ENCODE data around the gene SEMA6A. TPM values are rescaled to one million over a fixed set of nuclear protein-coding genes. Genes with fewer than 3 reads are reported as not detected.

Gene SEMA6A
- total RNA-seq, 1 donor from 2014 or later, result 89.9 TPM

GRCh38 chr5:116564756-116565490 lies 9.7 kb downstream of the SEMA6A start:
- H3K9me3 Mint-ChIP-seq (ENCODE audit: low read depth), result no peaks in the 10 kb centered on the region
- no peak for DNase-seq (ENCODE audit: low spot score, unreplicated experiment)
- H3K4me1 Mint-ChIP-seq (ENCODE audit: low read depth), result peaks cover 48% of the 10 kb centered on the region
- no peak overlapping the region for H3K4me3 Mint-ChIP-seq (ENCODE audit: low read depth)
- H3K36me3 Mint-ChIP-seq (ENCODE audit: insufficient read depth), result peaks cover 3% of the 10 kb centered on the region
- TF ChIP-seq, protein P1, sequence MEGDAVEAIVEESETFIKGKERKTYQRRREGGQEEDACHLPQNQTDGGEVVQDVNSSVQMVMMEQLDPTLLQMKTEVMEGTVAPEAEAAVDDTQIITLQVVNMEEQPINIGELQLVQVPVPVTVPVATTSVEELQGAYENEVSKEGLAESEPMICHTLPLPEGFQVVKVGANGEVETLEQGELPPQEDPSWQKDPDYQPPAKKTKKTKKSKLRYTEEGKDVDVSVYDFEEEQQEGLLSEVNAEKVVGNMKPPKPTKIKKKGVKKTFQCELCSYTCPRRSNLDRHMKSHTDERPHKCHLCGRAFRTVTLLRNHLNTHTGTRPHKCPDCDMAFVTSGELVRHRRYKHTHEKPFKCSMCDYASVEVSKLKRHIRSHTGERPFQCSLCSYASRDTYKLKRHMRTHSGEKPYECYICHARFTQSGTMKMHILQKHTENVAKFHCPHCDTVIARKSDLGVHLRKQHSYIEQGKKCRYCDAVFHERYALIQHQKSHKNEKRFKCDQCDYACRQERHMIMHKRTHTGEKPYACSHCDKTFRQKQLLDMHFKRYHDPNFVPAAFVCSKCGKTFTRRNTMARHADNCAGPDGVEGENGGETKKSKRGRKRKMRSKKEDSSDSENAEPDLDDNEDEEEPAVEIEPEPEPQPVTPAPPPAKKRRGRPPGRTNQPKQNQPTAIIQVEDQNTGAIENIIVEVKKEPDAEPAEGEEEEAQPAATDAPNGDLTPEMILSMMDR (IDR thresholded peaks at IDR 0.05; ENCODE audit: unreplicated experiment), result no peak
- H3K27ac Mint-ChIP-seq, result no peak overlapping the region
- no peaks in the 10 kb centered on the region for H3K27me3 Mint-ChIP-seq

DNA sequence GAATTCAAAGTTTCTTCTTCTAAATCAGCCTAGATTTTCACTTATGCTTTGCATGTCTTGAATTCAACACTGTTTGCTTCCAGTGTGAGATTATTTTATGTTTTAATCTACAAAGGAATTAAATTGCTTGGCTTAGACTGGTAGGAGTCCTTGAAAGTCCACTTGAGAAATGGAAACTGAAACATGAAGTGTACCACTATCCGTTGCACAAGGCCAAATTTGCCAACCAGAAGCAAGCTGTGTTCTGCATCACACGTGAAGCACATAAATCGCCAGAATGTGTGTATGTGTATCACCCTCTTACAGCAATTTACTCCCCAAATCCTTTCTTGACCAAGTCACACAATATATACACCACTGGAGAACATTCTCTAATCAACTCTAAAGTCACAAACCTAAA lies 10.3 kb downstream of the SEMA6A start:
- no peak overlapping the region for H3K27ac Mint-ChIP-seq
- peaks cover 4% of the 10 kb centered on the region for H3K36me3 Mint-ChIP-seq (ENCODE audit: insufficient read depth)
- TF ChIP-seq, protein P1 (IDR thresholded peaks at IDR 0.05; ENCODE audit: unreplicated experiment), result no peak
- H3K4me3 Mint-ChIP-seq (ENCODE audit: low read depth), result no peak overlapping the region
- H3K9me3 Mint-ChIP-seq (ENCODE audit: low read depth), result no peaks in the 10 kb centered on the region
- DNase-seq (ENCODE audit: low spot score, unreplicated experiment), result no peak
- H3K27me3 Mint-ChIP-seq, result no peaks in the 10 kb centered on the region
- peaks cover 47% of the 10 kb centered on the region for H3K4me1 Mint-ChIP-seq (ENCODE audit: low read depth)

- H3K4me3 Mint-ChIP-seq (ENCODE audit: low read depth), result no peak overlapping the region
- TF ChIP-seq, protein P1 (IDR thresholded peaks at IDR 0.05; ENCODE audit: unreplicated experiment), result no peak
- H3K36me3 Mint-ChIP-seq (ENCODE audit: insufficient read depth), result peaks cover 6% of the 10 kb centered on the region
- H3K9me3 Mint-ChIP-seq (ENCODE audit: low read depth), result no peaks in the 10 kb centered on the region
- DNase-seq (ENCODE audit: low spot score, unreplicated experiment), result no peak
- H3K27ac Mint-ChIP-seq, result no peak overlapping the region
- H3K27me3 Mint-ChIP-seq, result no peaks in the 10 kb centered on the region
- H3K4me1 Mint-ChIP-seq (ENCODE audit: low read depth), result peaks cover 45% of the 10 kb centered on the region
Observed at GRCh38 chr5:116563736-116564308, 10.8 kb downstream of the SEMA6A start.

DNA sequence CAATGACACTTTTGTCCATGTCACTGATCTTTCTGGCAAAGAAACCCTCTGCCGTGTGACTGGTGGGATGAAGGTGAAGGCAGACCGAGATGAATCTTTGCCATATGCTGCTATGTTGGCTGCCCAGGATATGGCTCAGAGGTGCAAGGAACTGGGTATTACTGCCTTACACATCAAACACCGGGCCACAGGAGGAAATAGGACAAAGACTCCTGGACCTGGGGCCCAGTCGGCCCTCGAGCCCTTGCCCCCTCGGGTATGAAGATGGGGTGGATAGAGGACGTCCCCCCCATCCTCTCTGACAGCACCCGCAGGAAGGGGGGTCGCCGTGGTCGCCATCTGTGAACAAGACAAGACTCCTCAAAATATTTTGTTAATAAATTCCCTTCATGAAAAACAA lies 12.0 kb downstream of the SEMA6A start:
- no peak for DNase-seq (ENCODE audit: low spot score, unreplicated experiment)
- TF ChIP-seq, protein P1 (IDR thresholded peaks at IDR 0.05; ENCODE audit: unreplicated experiment), result no peak
- Mint-ChIP-seq H3K9me3 (ENCODE audit: low read depth) (no peaks in the 10 kb centered on the region), H3K4me1 (ENCODE audit: low read depth) (peaks cover 39% of the 10 kb centered on the region), H3K27ac (no peak overlapping the region), H3K4me3 (ENCODE audit: low read depth) (no peak overlapping the region), H3K27me3 (no peaks in the 10 kb centered on the region), H3K36me3 (ENCODE audit: insufficient read depth) (peaks cover 6% of the 10 kb centered on the region)

DNA sequence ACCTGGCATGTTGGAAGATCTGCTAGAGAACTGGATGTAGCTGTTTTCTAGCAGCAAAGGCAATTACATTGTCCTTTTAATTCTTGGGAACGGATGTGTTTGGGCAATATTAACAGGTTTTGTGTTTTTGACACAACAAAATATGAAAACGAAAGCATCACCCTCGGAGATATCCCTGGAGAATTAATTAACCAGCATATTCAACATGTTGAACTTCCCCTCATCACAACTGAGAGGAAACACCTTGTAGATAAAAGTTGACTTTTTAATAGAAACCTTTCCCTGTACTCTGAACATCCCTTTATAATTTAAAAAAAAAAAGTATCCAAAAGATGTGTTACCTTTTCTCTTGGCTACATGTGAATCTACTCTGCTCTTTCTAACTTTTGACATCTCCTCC lies 13.0 kb downstream of the SEMA6A start:
- Mint-ChIP-seq H3K4me1 (ENCODE audit: low read depth) (peaks cover 37% of the 10 kb centered on the region), H3K27me3 (no peaks in the 10 kb centered on the region), H3K4me3 (ENCODE audit: low read depth) (no peak overlapping the region), H3K9me3 (ENCODE audit: low read depth) (no peaks in the 10 kb centered on the region), H3K36me3 (ENCODE audit: insufficient read depth) (peaks cover 4% of the 10 kb centered on the region), H3K27ac (no peak overlapping the region)
- DNase-seq (ENCODE audit: low spot score, unreplicated experiment), result no peak
- TF ChIP-seq, protein P1 (IDR thresholded peaks at IDR 0.05; ENCODE audit: unreplicated experiment), result no peak

Measured in progenitor cell of endocrine pancreas (in vitro differentiated cells).